Suppressor macrophage treated with lipopolysaccharide for 4 hours (primary cell): ENCODE results near the gene COQ8A.
A peak's percentile ranks its signal among the peaks of the same experiment; 100 is the strongest.

Source experiments
- DNase-seq: peaks from one replicate; pipeline ENCODE4 v3.0.0-alpha.2; 2020

COQ8A gene

GRCh38 chr1:226940029-226940805, at the start of gene COQ8A:
TSS of gene COQ8A (plus strand) at chr1:226940294. CDS start at chr1:226961386, 21,092 bp downstream.
- peak; percentile 99 for DNase-seq

GRCh38 chr1:226890331-226891108, 49.6 kb upstream of the COQ8A start:
- no peak for DNase-seq

GRCh38 chr1:226891346-226891745, 48.7 kb upstream of the COQ8A start:
- no peak for DNase-seq

- peak; percentile 62 for DNase-seq
Observed at GRCh38 chr1:226891846-226892523, 48.1 kb upstream of the COQ8A start.

- DNase-seq = no peak
Observed at GRCh38 chr1:226892524-226892875, 47.6 kb upstream of the COQ8A start.

GRCh38 chr1:226893936-226894335, 46.2 kb upstream of the COQ8A start:
- no peak for DNase-seq

- no peak for DNase-seq
Observed at GRCh38 chr1:226894826-226895225, 45.3 kb upstream of the COQ8A start.

- DNase-seq = no peak
Observed at GRCh38 chr1:226895644-226896043, 44.5 kb upstream of the COQ8A start.

- peak; percentile 52 for DNase-seq
Observed at GRCh38 chr1:226898246-226898645, 41.8 kb upstream of the COQ8A start.

GRCh38 chr1:226901421-226901820, 38.7 kb upstream of the COQ8A start:
- no peak for DNase-seq

- no peak for DNase-seq
Observed at GRCh38 chr1:226902601-226903000, 37.5 kb upstream of the COQ8A start.

GRCh38 chr1:226903819-226904716, 36.0 kb upstream of the COQ8A start:
- no peak for DNase-seq

- DNase-seq = no peak
Observed at GRCh38 chr1:226904772-226905171, 35.3 kb upstream of the COQ8A start.

- no peak for DNase-seq
Observed at GRCh38 chr1:226908419-226908818, 31.7 kb upstream of the COQ8A start.

GRCh38 chr1:226908913-226909312, 31.2 kb upstream of the COQ8A start:
- DNase-seq = no peak

- no peak for DNase-seq
Observed at GRCh38 chr1:226912587-226913176, 27.4 kb upstream of the COQ8A start.

- no peak for DNase-seq
Observed at GRCh38 chr1:226915672-226915995, 24.5 kb upstream of the COQ8A start.

- no peak for DNase-seq
Observed at GRCh38 chr1:226916497-226916896, 23.6 kb upstream of the COQ8A start.

- DNase-seq = no peak
Observed at GRCh38 chr1:226919587-226919986, 20.5 kb upstream of the COQ8A start.

- no peak for DNase-seq
Observed at GRCh38 chr1:226919995-226920394, 20.1 kb upstream of the COQ8A start.

GRCh38 chr1:226920446-226920894, 19.6 kb upstream of the COQ8A start:
- DNase-seq = no peak

GRCh38 chr1:226921504-226921903, 18.6 kb upstream of the COQ8A start:
- DNase-seq = no peak
